ENCODE results near the gene DNM1.

DNA sequence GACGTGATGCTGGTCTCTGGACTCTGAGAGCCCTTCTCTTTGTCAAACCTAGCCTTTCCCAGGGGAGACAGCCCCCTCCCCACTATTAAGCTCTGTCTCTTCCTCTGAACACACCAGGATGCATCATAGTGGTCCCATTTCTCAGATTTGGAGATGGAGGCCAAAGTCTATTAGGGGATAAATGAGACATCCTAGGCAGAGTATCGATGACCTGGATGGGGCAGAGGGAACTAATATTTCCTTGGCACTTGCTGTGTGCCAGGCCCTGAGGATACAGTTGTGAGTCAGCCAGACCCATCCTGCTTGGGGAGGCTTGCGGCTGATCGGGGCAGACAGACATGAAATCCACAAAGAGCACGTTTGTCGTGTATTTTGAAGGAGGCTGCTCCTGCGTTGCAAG, 5.2 kb downstream of the DNM1 start:
- TF ChIP-seq, protein P1, sequence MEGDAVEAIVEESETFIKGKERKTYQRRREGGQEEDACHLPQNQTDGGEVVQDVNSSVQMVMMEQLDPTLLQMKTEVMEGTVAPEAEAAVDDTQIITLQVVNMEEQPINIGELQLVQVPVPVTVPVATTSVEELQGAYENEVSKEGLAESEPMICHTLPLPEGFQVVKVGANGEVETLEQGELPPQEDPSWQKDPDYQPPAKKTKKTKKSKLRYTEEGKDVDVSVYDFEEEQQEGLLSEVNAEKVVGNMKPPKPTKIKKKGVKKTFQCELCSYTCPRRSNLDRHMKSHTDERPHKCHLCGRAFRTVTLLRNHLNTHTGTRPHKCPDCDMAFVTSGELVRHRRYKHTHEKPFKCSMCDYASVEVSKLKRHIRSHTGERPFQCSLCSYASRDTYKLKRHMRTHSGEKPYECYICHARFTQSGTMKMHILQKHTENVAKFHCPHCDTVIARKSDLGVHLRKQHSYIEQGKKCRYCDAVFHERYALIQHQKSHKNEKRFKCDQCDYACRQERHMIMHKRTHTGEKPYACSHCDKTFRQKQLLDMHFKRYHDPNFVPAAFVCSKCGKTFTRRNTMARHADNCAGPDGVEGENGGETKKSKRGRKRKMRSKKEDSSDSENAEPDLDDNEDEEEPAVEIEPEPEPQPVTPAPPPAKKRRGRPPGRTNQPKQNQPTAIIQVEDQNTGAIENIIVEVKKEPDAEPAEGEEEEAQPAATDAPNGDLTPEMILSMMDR (IDR thresholded peaks at IDR 0.05): no peak
- TF ChIP-seq POLR2A (IDR thresholded peaks at IDR 0.05): no peak
